HG02973 (cell line): ENCODE data around the gene POP7.
"Not testable (repeated sequence)": the region's sequence is repeated elsewhere in the genome, so short reads cannot be mapped to it uniquely, and the experiment has no call there.

ENCODE experiments used
- ATAC-seq: cut with Tn5 transposase; IDR thresholded peaks from one replicate; pipeline ENCODE4 v1.9.1; 2021; ENCODE audit warnings: moderate library complexity; ENCODE audit not compliant: unreplicated experiment

The POP7 gene

GRCh38 chr7:100721505-100721812, 15.5 kb downstream of the POP7 start:
- no peak for ATAC-seq

GRCh38 chr7:100722480-100723212, 16.7 kb downstream of the POP7 start:
- ATAC-seq = no peak

GRCh38 chr7:100723732-100724275, 17.9 kb downstream of the POP7 start:
- ATAC-seq = no peak

DNA sequence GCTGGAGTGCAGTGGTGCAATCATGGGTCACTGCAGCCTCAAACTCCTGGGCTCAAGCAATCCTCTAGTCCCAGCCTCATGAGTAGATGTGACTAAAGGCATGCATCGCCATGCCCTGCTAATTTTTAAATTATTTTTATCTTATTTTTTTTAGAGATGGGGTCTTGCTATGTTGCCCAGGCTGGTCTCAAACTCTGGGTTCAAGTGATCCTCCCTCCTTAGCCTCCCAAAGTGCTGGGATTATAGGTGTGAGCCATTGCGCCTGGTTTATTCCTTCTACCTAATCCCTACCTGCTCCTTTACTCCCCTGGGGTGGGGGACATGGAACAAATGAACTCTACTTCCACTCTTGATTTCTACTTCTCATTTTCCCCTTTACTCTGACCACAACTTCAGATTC, 18.4 kb downstream of the POP7 start:
- ATAC-seq = not testable (repeated sequence)

GRCh38 chr7:100726996-100727761, 21.3 kb downstream of the POP7 start:
- no peak for ATAC-seq

DNA sequence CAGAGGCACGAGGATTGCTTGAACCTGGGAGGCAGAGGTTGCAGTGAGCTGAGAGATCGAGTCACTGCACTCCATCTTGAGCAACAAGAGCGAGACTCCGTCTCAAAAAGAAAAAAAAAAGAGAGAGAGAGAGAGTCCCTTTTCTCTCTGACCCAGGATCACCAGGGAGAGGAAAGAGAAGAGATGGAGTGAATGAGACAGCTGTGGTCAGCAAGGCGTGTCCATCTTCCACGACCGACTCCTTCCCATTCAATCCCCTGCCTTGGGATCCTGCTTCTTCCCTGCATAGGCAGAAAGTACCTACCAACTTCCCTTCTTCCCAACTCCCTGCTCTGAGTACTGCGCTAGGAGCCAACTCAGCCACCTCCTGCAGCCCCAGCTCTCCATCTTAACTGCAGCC, 22.3 kb downstream of the POP7 start:
- no peak for ATAC-seq

DNA sequence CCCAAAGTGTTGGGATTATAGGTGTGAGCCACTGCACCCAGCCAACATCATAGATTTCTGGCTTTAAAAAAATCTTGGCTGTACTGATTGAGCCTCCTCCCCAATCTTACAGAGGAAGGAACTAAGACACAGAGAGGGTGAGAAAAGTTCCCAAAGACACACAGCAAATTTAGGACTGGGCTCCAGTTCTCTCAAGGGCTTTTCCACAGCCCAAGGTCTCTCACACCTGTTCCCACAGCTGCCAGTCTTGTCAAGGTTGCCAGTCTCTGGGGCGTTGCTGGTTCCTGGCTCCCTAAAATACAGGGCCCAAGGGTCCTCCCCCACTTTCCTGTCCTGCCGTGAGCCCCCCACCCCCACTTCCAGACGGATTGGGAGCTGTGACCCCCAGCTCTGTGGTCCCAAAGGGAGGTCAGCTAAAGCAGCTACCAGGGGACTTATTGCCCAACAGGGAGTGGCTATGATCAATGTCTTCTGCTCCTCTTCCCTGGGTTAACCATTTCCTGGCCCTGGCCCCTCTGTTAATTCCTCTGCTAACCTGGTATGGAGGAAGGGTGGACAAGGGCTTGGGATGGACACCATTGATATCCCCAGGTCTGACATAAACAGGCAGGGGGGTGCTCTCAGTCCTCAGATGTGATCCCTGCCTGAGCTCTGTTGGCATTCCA, 24.3 kb downstream of the POP7 start:
- ATAC-seq = no peak

GRCh38 chr7:100731937-100732636, 26.2 kb downstream of the POP7 start:
- ATAC-seq = no peak

DNA sequence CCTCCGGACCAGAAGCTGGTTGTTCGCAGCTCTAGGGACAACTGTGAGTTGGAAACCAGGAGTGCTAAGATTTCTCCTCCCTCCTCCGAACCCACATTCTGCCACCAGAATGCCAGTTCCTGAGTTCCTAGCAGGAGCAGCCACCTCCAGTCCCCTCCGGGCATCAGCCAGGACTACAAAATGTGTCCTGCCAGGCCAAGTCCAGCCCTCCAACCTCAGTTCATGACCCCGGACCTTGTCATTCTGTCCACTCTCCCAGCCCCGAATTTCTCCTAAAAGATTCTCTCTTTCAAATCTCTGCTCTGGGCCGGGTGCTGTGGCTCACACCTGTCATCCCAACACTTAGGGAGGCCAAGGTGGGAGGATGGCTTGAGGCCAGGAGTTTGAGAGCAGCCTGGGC, 29.8 kb downstream of the POP7 start:
- no peak for ATAC-seq

- no peak for ATAC-seq
These were observed 30.8 kb downstream of the POP7 start for GRCh38 chr7:100736671-100737070.

- no peak for ATAC-seq
These were observed 34.0 kb downstream of the POP7 start for GRCh38 chr7:100739934-100740333.

GRCh38 chr7:100744605-100745004, 38.7 kb downstream of the POP7 start:
- no peak for ATAC-seq

DNA sequence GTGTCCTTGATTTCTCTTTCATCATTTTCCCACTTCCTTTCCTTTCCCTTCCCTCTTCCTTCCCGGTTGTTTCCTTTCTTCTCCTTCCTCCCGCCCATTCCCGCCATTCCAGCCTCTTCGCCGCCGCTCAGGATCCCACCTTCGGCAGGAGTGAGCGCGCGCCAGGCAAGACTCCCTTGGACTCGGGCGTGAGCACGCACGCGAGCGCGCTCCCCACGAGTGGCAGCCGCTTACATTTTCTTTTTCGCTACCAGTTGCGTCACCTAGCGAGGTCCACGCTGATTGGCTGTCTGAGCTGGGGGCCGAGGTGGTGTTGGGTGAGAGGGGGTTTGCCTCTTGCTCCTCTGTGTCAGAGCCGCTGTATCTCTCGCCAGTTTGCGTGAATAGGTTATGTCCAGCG, 39.3 kb downstream of the POP7 start:
- no peak for ATAC-seq

DNA sequence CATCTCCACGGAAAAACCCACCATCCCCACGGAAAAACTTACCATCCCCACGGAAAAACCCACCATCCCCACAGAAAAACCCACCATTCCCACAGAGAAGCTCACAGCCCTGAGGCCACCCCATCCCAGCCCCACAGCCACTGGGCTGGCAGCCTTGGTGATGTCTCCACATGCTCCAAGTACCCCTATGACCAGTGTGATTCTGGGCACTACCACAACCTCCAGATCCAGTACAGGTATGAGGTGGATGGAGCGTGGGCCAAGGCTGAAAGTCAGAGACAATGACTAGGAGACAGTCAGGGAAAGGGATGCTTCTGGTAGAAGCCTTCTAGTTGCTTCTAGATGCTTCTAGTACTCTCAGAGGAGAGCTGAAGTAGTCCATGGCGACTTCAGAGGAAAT, 47.1 kb downstream of the POP7 start:
- ATAC-seq = no peak

DNA sequence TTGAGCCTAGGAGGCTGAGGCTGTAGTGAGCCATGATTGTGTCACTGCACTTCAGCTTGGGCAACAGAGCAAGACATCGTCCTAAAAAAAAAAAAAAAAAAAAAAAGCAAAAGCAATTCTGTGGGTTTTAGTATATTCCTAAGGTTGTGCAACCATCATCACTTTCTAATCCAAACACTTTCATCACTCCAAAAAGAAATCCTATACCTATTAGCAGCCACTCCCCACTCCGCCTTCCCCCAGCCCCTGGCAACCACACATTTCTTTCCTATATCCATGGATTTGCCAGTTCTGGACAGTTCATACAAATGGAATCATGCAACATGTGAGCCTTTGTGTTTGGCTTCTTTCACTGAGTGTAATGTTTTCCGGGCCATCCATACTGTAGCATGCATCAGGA, 47.8 kb downstream of the POP7 start:
- ATAC-seq = no peak
